NCI-H345 treated with DMSO at 0.1 percent for 48 hours (cell line): ENCODE measurements around the gene AIP.

Experiments used
- DNase-seq: peaks from one replicate; lab custom pipeline; 2025; ENCODE audit not compliant: unreplicated experiment; lab: John Stamatoyannopoulos, UW

The AIP gene

GRCh38 chr11:67525275-67525976, 42.6 kb downstream of the AIP start:
- DNase-seq = no peak

DNA sequence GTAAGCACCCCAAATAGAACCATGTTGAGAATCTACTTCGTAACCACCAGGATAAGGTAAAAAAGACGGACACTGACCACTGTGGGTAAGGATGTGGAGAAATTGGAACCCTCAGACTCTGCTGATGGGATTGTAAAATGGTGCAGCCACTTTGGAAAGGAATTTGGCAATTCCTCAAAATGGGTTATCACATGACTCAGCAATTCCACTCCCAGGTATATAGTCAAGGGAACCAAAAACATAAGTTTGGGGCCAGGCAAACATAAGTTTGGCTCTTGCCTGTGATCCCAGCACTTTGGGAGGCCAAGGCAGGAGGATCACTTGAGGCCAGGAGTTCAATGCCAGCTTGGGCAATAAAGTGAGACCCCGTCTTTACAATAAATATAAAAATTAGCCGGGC, 45.5 kb downstream of the AIP start:
- no peak for DNase-seq

DNA sequence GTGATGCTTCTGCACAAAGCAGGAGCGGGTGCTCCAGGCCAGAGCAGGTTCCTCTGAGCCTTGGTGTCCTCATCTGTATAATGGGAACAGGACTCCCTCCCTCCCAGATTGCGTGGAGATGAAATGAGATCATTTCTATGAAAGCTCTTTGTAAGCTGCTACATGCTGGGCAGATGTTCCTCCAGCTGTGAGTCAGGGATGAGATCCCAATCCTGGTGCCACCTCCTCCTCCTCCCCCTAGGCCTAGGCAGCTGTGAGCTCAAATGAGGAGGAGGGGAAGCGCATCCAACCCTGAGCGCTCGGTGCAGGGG, 47.4 kb downstream of the AIP start:
- no peak for DNase-seq

DNA sequence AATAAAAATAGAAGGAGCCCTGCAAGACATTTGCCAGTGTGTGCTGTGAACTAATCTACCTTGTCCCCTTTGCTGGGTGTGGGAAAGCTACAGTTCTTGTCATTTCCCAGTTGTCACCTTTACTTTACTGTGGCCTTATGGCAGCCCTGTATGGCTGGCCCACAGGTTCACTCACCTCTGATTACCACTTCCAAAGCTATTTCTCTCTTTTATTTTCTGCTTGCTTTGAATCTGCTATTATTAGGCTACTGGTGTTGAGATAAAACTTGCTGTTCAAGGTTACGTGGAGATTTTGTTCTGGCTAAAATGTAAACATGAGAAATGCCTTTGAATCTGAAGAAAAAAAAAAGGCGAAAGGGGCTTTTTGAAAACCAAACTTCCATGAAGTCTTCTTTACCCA, 50.1 kb downstream of the AIP start:
- DNase-seq = no peak

GRCh38 chr11:67534070-67534679, 51.3 kb downstream of the AIP start:
- no peak for DNase-seq

GRCh38 chr11:67535561-67535960, 52.7 kb downstream of the AIP start:
- DNase-seq = no peak

GRCh38 chr11:67538306-67538705, 55.5 kb downstream of the AIP start:
- no peak for DNase-seq

GRCh38 chr11:67538823-67539505, 56.1 kb downstream of the AIP start:
- DNase-seq = no peak

DNA sequence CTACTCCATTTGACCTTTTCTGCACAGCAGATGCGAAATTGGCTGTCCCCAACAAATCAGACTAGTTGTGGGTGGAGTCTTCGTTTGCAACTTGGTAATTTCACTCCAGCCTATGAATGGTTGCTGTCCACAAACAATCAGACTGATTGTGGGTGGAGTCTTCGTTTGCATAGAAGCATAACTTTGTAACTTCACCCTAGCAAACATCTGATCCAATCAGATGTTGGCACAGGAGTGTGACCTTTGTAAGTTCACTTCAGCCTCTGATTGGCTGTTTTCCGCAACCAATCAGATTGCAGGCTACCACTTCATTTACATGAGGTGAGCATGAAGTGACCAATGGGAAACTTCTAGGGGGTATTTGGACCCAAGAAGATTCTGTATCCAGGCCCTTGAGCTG, 56.7 kb downstream of the AIP start:
- no peak for DNase-seq
